HG03457 (cell line): Measurements from ENCODE around the gene HOXA3.

ENCODE experiments used
- ATAC-seq: cut with Tn5 transposase; IDR thresholded peaks from one replicate; pipeline ENCODE4 v1.9.1; 2021; ENCODE audit warnings: moderate number of reproducible peaks; ENCODE audit not compliant: unreplicated experiment

HOXA3 gene

DNA sequence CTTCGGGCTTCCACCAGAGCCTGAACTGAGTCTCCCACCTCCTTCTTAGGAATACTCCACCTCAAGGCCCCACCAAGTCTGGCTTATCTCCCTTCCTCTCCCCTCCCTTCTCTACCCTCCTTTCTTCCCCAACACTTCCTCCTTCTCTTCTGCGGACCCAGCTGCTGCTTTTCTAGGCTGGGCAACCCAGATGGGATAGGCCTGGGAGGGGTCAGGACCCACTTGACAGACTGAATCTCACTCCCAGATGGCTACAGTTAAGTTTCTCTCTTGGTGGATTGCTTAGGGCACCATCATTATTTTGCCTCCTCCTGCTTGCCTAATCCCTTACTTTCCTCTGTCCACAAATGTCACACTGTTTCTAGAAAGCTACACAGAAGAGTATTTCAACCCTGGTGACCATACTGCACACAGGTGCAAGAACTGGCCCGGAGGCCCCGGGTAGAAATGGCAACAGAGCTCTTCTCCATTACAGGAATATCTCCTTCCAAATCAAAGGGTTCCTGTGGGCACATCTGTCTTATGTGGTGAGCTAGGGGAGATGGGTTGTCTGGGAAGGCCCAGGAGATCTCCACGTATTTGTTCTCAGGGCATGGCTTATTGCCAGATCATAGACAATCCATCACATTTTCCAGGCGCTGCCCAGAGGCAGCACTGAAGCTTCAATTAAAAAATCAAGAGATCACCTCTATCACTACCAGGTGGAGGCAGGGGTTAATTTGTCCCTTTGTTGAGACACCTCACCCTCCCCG is 37.8 kb upstream of the HOXA3 start:
- ATAC-seq: no peak

GRCh38 chr7:27189295-27189996 is 37.1 kb upstream of the HOXA3 start:
- no peak for ATAC-seq

GRCh38 chr7:27188386-27189294 is 36.3 kb upstream of the HOXA3 start:
- no peak for ATAC-seq

DNA sequence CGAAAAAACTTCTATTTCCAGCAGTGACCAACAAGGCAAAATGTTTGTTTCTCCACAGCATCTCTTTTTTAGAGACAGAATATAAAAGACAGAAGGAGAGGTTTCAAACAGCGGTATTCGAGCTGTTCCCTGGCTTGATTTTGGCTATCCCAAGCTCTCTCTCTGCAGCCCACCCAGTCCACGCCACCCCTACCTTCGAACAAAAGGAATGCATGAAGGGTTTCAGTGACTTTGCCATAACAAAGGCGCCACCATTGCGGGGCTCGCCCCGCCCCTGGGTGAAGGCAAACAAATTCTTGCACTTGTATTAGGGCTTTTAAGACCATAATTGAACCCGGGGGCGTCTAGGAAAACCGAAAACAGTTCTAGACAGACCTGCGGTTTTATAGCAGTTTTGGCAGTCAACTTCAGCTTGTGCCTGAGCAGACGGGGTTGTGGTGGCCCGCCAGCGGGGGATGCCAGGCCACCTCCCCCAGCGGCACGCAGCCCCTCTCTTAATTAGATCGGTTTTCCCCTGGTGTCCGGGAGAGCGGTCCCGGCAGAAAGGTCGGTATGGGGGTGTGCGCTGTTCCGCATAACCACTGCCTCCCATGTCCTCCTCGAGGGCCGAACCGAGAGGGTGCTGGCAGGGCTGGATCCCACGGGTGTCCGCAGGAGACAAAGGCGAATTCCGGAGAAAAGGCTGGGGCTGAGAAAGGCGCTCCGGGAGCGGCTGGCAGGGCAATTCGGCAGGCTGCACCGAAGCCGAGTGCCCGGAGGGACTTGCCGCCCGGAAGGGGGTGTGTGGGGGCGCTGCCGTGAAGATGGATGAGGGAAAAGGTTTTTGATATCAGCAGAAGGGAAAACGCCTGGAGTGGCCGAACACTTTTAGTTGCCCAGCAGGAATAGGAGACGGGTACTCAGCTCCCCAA is 35.3 kb upstream of the HOXA3 start:
- no peak for ATAC-seq

DNA sequence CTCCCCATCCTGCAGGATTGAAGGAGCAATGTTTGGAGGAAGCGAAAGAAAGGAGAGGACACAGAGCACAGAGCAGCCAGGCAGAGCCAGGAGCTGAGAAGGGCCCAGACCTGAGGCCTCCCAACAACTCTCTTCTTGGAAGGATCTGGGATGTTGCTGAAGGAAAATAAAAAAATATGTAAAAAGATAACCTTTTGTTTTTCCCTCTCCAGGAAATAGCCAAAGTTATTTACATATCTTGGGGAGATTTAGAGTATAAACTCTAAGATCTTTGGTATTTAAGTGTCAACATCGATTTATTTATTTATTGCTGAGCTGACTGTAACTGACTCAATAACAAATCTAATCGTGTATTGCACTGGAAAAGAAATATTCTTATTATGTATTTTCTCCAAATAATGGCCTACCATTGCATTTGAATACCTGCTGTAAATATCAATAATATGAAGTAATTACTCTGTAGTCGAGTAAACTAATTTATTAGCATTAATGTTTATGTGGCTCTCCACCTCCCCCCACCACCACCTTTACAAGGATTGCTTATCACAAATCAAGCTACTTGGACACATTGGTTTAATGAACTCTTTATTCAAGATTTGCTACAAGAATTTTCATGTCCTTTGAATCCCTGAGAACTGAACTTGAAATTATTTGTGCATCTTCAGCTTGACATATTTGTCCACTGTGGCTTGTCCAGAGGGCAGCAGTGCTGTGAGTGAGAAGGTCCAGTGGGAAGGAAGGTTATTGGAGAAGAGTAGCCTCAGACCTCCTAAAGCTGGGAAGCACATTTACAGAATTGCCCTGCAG is 34.5 kb upstream of the HOXA3 start:
- no peak for ATAC-seq

DNA sequence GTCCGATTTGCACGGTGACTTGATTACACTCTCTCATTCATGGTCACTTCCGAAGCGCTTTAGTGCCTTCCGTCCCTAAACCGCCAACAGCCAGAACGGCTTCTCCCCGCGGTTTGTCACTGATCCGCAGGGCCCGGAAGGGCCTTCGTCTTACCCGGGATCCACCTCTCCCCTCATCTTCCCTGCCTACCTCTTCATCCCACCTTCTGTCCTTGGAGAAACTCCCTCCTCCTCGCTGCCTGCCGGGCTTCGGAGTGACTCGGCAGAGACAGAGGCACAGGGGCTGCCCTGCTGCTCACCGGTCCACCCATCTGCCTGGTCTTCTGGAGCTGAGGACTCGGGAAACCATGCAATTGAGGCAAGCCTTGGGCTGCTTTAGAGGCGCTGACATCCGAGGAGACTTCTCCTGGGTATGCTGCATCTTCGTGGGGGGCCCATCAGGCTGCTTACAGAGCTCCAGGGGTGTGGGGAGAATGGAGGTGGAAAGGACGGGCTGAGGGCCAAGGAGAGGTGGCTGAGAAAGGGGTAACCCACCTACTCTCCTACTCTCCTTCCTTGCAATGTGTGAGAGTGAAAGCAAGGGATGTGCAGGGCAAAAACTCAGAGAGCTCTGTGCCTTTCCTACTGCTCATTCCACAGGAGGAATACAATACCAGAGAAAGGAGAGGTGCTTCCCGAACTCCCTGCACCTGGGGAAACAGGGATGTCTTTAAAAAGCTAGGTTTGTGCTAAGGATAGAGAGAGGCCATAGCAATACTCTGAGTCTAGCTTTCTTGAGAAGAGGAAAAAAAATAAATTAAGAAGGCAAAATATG is 33.7 kb upstream of the HOXA3 start:
- ATAC-seq: no peak

DNA sequence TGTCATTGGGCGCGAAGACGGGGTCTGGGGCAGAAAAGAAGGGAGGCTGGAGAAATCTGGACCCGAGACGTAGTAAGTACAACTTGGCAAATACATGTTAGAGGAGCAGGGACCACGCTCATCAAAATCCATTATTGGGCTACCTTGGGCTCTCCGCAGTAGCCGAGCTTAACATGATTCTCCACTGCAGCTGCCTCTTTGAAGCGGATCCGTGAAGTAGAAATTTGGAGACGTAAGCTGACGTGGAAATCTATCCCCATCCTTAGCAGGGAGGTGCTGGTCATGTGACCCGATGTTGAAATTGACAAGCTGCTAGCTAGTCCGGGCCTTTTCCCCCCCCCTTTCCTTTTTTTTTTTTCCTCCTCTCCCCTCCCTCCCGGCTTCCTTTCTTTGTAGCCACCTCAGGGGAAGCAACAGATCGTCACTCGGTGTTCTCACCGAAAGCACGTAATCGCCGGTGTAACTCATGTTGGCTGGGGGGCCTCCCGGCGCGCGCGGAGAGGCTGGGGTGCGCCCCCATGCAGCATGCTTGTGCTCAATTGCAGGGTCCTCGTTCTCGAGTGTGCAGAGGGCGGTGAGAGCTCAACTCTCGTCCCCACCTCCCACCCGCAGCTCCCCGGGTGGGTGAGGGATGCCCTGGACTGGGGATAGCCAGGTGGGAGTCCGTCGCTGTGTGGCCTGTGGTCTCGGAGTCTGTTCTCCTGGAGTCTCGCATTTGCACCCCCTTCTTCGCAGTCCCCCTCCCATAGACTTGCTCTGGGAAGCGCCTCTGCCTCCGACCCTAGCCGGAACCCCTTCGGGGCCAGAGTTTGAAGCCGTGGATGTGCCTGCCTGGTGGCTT is 32.9 kb upstream of the HOXA3 start, which contains the start of gene HOXA11:
Gene HOXA11 (minus strand): TSS at position 220 of the 841 bp plus-strand sequence. CDS start 88 bp downstream, at position 132.
- no peak for ATAC-seq

GRCh38 chr7:27184337-27185012 is 32.1 kb upstream of the HOXA3 start:
- no peak for ATAC-seq

DNA sequence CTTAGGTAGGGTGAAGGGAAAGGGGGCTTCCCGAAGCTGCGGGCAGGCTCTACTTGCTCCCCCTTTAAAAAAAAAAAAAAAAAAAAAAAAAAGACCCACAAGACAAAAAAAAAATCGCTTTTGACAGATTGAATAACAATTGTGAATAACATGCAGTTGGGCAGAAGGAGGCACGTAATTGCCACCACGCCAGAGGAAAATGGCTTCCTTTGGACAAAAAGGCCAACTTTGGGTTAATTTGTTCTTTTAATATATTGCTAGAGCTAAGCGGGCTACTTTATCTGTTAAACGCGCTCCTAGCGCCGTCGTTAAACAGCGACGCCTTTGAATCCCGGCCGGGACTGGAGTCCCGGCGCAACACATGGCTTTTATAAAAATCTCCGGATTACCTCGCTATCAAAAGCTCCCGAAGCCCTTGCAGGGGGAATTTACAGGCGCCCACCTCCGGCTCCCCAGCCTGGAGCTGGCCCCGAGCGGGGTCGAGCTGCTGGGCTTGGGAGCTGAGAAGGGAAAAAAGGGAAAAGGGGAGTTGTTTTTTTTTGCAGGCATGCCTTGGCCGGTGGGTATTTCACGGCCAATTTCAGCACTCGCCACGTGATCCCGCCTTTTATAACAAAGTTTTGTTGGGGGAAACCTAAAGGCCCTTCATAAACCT is 31.4 kb upstream of the HOXA3 start:
- ATAC-seq: no peak

DNA sequence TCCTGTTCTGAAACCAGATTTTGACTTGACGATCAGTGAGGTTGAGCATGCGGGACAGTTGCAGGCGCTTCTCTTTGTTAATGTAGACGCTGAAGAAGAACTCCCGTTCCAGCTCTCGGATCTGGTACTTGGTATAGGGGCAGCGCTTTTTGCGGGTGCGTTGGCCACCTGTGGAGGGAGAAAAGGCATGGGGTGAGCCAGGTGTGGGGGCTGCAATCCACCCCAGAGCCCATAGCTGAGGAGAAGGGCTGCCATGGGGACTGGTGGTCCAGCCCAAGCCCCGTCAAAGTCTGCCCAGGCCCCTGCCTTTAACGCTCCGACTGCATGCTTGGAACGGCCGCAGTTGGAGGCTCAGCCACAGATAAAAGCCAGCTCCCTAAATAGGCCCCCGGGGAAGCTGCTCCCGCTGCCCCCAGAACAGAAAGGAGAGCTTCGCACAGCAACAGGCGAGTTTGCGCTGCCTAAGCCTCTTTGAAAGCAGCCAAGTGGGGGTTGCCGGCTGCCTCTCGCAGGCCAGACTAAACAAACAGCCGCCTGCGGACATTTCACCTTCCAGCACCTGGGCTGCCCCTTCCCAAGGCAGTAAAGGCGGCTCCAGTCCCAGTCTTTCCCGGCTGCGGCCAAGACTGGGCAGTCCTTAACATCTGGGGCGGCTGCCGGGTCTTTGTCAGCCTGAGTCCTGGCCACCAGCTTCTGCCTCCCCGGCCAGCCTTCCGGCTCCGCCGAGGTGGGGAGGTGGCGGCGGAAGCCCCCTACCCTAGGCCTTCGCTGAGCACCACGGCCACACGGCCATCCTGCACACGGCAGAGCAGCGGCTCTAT is 30.7 kb upstream of the HOXA3 start:
- no peak for ATAC-seq

GRCh38 chr7:27182285-27182841 is 30.0 kb upstream of the HOXA3 start:
- ATAC-seq: no peak

- ATAC-seq: no peak
Measured at GRCh38 chr7:27181795-27182275, 29.5 kb upstream of the HOXA3 start.

DNA sequence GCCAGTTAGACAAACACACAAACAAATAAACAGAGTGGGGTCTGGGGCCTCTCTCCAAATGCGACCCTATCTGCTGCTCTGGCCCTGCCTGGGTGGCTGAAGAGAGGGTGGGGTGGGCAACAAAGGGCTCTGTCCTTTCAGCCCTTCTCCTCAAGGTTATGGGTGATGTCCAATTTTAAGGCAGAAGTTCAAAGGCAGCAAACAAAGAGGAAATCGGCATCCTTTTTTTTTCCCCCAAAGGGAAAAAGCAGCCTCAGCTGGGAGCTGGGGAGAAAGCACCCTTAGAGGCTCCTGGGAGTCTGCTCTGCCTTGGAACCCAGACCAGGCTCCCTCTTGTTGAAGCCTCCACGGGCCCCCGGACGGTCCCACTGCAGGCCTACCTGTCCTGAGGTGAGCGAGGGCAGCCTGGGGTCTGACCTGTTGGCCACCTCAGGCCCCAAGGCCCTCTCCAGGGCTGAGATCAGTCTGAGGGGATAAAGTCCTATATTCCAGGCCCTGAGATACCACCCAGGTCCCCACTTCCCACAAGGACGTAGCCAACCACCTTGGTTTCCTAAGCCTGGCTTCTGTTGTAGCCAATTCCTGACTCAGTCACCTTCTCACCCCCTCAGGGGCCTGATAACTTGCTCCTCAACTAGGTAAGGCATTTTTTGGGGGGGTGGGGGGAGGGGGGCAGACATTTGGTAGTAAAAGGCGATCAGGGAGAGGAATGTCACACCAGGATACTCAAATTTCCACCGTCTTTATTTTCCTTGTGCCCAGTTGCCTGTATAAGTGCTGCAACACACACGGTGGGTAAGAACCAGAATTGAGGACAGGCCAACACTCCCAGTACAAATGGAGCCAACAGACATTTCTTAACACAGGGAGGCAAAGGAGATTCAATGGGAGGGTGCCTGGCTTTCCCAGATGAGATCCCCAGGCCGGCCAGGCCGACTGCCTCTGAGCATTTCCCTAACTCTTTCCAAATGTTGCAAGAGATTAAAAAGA is 28.3 kb upstream of the HOXA3 start:
- ATAC-seq: no peak
